GM12873 (cell line): ENCODE measurements around the gene CDH23.

Experiments
- TF ChIP-seq, protein P1 (sequence below): IDR thresholded peaks from 2 replicates; pipeline ENCODE4 v1.5.1; 2012; ENCODE audit warnings: low read depth, mild to moderate bottlenecking, moderate library complexity, low read length, control low read depth; ENCODE audit not compliant: insufficient read depth; ENCODE audit errors: missing control alignments

CDH23 gene

DNA sequence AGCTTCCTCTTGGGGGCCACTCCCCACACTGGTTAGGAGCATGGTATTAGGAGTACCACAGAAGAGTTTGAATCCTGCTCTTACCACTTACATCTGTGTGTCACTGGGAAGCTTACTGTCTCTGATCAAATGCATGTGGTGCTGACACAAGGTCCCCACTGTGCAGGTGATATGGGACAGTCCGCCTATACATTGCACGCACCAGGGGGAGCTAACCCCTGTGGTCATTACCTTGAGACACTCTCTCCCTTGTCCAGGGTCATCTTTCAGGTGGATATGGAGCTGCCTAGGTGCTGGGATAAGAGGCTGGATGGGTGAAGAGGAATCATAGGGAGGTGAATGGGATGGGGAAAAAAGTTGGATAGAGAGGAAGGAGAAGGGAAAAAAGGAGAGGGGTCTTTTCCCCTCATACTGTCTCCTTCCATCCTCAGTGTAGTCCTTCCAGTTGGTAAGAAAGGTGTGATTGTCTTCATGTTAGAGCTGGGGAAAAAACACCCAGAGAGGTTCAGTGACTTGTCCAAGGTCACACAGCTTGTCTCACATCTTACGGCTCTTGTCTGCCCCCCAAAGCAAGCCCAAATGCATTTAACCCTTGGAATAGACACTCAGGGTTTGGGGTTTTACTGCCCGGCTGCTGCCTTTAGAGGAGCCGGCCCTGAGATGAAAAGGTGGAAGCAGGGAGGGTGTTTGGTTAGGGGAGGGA, 125.9 kb downstream of the CDH23 start:
- TF ChIP-seq, protein P1, sequence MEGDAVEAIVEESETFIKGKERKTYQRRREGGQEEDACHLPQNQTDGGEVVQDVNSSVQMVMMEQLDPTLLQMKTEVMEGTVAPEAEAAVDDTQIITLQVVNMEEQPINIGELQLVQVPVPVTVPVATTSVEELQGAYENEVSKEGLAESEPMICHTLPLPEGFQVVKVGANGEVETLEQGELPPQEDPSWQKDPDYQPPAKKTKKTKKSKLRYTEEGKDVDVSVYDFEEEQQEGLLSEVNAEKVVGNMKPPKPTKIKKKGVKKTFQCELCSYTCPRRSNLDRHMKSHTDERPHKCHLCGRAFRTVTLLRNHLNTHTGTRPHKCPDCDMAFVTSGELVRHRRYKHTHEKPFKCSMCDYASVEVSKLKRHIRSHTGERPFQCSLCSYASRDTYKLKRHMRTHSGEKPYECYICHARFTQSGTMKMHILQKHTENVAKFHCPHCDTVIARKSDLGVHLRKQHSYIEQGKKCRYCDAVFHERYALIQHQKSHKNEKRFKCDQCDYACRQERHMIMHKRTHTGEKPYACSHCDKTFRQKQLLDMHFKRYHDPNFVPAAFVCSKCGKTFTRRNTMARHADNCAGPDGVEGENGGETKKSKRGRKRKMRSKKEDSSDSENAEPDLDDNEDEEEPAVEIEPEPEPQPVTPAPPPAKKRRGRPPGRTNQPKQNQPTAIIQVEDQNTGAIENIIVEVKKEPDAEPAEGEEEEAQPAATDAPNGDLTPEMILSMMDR = no peak

DNA sequence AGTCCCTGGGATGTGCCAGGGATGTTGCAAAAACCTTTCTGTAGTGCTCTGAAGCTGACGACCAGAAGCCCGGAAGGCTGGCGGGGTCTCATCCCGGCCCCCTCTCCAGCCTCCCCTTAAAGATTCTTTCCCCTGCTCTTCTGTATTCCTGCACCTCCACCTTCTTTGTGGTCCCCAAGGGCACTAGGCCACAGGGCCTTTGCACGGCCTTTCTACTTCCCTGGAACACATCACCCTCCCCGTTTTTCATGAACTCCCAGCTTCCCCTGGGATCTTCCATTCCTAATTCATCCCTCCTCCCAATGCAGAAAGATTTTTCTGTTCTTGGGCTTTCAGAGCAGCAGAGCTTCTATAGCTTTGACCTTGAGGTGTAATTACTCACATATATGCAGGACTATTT, 127.0 kb downstream of the CDH23 start:
- TF ChIP-seq, protein P1 = no peak

GRCh38 chr10:71525092-71525491, 128.4 kb downstream of the CDH23 start:
- TF ChIP-seq, protein P1 = no peak

DNA sequence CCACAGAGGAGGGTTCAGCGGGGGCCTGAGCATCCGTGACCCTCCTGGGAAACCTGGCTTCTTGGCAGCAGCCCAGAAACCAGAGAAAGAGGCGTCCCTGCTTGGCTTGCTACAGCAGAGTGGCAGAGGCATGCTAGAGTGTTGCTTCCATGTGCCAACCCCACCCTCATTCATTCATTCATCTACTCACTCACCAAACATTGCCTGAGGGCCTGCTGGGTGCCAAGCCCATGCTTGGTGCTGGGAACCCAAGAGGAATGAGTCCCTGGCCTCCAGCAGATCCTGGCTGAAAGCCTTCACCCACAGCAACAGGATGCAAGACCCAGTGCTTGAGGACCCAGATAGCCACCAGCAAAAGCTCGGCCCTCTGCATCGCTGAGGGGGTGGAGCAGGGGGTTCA, 129.0 kb downstream of the CDH23 start:
- TF ChIP-seq, protein P1 = no peak

- TF ChIP-seq, protein P1 = no peak
Observed at GRCh38 chr10:71526653-71527052, 129.9 kb downstream of the CDH23 start.

DNA sequence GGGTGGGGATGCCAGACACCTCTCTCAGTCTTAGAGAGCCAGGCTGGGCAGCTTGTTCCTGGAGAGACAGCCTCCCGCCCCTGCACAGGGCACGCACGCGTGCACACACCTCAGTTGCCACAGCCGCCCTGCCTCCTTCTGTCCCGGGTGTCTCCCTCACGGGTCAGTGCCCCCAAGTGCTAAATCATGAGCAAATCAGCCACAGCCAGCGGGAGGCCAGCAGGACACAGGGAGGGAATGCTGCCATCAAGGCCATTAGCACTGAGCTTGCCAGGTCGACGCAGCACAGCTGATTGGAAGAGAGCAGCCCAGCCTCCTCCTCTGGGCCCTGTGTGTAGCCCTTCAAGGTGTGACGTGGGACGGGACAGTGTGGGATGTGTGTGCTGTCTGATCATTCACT, 130.4 kb downstream of the CDH23 start:
- TF ChIP-seq, protein P1 = no peak

GRCh38 chr10:71528371-71529206, 131.9 kb downstream of the CDH23 start:
- TF ChIP-seq, protein P1 = no peak
